Cardiac fibroblast (primary cell): ENCODE measurements around the gene RBM10.

Experiments used
- DNase-seq, 2 donors: peaks; one replicate each; pipeline versions ENCODE4 v3.0.0 to v3.0.0-alpha.2; 2010; ENCODE audit warnings: low read depth in 2 of 2
- H3K4me3 ChIP-seq, 2 donors: replicated peaks in 1 of 2; 1 replicate in 1 of 2; 2 replicates in 1 of 2; pipeline ENCODE4 v1.5.1; 2011; ENCODE audit warnings: low read depth in 2 of 2, low read length in 2 of 2, mild to moderate bottlenecking in 2 of 2, moderate library complexity in 1 of 2
- TF ChIP-seq, protein P1 (sequence below): IDR thresholded peaks from one replicate; pipeline ENCODE4 v1.5.1; 2011; ENCODE audit warnings: low read depth, mild to moderate bottlenecking, low read length, inconsistent platforms

Gene RBM10

DNA sequence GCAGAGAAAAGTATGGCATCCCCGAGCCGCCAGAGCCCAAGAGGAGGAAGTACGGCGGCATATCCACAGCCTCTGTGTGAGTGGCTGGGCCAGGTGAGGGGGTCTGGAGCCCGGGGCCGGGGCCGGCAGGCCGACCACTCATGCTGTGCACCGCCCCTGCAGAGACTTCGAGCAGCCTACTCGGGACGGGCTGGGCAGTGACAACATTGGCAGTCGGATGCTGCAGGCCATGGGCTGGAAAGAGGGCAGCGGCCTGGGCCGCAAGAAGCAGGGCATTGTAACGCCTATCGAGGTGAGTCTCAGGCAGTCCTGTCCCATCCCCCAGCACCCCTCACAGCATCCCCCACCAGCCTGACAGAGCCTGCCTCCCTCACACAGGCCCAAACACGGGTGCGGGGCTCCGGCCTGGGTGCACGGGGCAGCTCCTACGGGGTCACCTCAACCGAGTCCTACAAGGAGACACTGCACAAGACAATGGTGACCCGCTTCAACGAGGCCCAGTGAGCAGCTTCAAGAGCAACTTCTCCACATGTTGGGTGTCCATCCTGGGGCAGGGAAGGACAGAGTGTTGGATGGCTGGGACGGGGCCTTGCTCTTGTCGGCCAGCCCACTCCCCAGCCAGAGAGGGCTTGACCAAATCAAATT lies 41.2 kb downstream of the RBM10 start:
- H3K4me3 ChIP-seq, result no peak overlapping the region
- DNase-seq, result no peak
- TF ChIP-seq, protein P1, sequence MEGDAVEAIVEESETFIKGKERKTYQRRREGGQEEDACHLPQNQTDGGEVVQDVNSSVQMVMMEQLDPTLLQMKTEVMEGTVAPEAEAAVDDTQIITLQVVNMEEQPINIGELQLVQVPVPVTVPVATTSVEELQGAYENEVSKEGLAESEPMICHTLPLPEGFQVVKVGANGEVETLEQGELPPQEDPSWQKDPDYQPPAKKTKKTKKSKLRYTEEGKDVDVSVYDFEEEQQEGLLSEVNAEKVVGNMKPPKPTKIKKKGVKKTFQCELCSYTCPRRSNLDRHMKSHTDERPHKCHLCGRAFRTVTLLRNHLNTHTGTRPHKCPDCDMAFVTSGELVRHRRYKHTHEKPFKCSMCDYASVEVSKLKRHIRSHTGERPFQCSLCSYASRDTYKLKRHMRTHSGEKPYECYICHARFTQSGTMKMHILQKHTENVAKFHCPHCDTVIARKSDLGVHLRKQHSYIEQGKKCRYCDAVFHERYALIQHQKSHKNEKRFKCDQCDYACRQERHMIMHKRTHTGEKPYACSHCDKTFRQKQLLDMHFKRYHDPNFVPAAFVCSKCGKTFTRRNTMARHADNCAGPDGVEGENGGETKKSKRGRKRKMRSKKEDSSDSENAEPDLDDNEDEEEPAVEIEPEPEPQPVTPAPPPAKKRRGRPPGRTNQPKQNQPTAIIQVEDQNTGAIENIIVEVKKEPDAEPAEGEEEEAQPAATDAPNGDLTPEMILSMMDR, result no peak

DNA sequence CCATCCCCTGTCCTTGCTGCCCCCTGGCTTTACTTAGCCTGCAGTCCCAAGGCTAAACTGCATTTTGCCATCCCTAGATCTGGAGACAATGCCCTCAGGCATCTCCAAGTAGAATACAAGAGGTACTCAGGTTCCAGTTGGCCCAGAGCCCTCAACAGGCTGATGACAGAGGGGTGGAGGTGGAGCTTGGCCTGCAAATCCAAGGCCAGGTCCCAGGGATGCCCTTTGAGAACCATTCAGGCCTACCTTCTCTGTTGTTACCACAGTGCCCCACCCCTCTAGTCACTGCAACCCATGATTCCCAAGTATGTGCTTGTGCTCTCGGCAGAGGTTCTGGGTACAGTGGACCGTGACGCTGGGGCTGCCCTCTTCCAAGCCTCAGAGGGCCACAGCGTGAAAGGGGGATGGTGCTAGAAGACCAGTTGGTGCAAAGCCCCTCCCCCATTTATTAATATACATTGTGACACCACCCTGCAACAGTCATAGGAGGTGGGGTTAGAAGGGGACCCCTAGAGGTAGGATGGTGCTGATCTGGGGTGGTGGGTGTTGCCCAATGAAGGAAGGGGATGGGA lies 42.2 kb downstream of the RBM10 start:
- H3K4me3 ChIP-seq, result no peak overlapping the region
- TF ChIP-seq, protein P1, result no peak
- no peak for DNase-seq

DNA sequence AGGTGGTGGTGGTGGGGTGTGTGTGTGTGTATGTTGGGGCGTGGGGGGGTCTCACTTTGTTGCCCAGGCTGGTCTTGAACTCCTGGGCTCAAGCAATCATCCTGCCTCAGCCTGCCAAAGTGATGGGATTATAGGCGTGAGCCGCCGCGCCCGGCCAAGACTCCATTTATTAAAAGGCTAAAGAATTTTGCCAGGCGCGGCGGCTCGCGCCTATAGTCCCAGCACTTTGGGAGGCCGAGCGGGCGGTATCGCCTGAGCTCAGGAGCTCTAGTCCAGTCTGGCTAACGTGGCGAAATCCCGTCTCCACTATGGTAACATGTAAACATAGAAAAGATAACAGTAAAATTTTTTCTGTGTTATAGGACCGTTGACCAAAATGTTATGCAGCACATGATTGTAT lies 44.9 kb downstream of the RBM10 start:
- DNase-seq, result no peak
- H3K4me3 ChIP-seq, result no peak overlapping the region
- TF ChIP-seq, protein P1, result no peak

DNA sequence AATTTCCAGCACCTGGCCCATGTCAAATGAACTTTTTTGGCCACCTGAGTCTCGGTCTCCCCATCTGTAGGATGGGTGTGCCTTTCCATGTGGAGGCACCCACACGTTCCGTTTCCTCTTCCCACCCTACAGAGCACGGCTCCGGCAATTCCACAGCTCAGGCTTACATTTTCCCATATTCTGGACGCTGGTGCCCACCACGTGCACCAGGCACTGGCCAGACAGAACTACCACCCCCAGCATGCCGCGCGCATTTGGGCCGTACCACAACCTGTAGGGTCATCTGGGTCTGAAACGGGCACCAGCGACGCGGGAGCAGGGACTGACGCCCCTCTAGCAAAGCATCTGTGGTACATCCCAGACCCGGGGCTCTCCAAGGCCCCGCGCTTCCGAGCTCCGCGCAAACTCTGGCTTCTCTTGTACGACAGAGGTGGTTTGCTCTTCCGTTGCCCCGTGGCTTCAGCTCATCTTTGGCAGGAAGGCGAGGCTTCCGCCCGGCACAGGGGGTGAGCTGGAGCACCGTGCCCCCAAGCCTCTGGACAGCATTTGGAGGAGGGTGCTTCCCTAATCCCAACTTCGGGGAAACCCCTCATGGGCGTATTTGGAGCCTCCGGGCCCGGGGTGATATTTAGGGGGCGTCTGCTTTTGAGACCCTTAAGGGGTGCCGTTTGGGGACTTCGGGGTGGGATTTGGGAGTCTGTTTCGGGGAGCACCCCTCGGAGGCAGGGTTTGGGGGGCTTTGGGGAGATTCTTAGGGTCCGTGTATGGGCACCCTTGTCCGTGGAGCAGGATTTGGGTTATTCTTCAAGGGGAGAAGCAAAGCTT lies 45.6 kb downstream of the RBM10 start:
- H3K4me3 ChIP-seq, result peak overlapping the region; percentile 57 to 64
- TF ChIP-seq, protein P1, result no peak
- peak; percentile 93 to 96 for DNase-seq

DNA sequence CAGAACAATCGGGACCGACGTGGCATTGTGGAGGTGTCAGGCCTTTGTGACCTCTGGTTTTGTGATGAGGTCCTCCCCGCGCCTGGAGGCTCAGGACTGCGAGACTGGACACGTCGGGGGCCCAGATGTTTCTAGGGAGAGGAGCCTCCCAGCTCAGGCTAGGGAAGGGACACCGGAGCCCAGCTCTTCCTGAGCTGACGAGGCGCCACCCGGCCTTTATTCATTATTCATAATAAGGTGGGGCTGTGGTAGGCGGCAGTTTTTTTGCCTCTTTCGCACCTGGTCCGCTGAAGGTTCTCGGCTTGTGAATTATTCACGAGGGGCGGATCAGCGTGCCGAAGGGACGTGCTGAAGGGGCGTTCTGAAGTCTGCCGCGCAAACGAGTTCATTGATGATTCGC lies 46.3 kb downstream of the RBM10 start:
- peak overlapping the region; percentile 57 to 64 for H3K4me3 ChIP-seq
- TF ChIP-seq, protein P1, result no peak
- DNase-seq, result peak in 1 of 2 donors; percentile 16

DNA sequence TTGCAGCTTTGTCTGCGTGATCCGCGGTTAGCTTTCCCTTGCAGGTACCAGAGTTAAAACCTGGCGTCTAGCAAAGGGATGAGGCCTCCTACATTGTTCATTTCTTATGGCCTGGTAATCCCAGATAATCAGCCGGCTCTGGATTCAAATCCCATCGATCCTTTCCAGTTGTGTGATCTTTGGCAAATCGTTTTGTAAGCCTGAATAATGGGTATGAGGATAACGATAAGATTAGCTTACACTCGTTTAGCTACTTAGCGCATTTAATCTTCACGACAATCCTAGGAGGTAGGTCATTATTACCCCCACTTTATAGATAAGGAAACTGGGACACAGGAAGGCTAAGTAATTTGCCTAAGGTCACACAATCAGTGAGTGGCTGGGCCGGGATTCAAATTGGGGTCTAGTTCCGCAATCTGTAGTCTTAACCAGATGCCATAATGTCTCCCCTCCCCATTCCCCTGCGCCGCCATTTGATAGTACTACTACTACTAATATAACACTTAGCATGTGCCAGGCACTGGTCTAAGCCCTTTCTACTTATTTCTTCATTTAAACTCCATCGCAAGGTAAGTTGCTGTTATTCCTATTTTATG lies 46.9 kb downstream of the RBM10 start:
- H3K4me3 ChIP-seq, result peak overlapping the region; percentile 57 to 64
- no peak for DNase-seq
- TF ChIP-seq, protein P1, result no peak
